ENCODE measurements around the gene ANXA11.
"Not testable (repeated sequence)": the region's sequence is repeated elsewhere in the genome, so short reads cannot be mapped to it uniquely, and the experiment has no call there.

ANXA11 gene

GRCh38 chr10:80207768-80208370, 2.5 kb upstream of the ANXA11 start:
- DNase-seq (ENCODE audit: low read depth) = no peak

- no peak for DNase-seq (ENCODE audit: low read depth)
These were observed 929 bp upstream of the ANXA11 start for GRCh38 chr10:80206277-80206655.

DNA sequence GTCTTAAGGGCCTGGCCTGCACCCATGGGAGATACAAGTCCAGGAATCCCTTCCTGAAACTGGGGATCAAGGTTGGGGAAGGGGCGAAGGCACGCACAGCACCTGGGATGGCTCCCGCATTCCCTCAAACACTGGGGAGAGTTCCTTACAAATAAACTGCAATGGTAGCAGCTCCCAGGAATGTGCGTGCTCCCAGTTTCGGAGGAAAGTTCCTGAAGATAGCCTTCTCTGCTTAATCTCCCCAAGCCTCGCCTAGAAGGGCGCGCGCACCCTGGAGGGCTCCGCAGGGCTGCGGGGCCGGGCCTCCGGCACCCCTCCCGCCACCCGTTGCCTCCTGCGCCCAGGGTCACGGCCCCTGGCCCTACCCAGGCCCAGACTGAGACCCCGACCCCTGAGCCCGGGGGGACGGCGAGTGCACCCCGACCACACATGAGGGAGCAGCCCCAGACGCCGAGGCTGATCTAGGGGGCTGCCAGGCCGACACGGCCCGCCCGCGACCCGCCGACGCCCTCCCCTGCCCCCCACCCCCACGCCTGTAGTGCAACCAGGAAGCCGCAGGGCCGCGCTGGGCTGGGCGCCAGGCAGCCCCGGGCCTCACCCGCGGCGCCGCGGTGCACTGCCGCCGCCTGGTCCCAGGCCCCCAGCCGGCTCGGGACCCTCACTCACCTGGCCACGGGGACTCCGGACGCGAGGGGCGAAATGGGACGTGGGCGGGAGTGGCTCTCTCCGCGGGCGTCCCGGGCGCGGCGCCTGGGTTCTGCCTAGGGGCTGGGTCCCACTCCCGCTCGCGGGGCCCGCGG, 460 bp downstream of the ANXA11 start:
- DNase-seq (ENCODE audit: low read depth) = peak; percentile 31

- DNase-seq (ENCODE audit: low read depth) = peak; percentile 36
These were observed 1.3 kb downstream of the ANXA11 start for GRCh38 chr10:80203835-80204676.

- DNase-seq (ENCODE audit: low read depth) = peak; percentile 93
These were observed 2.2 kb downstream of the ANXA11 start for GRCh38 chr10:80202934-80203834.

- not testable (repeated sequence) for DNase-seq (ENCODE audit: low read depth)
These were observed 2.8 kb downstream of the ANXA11 start for GRCh38 chr10:80202530-80202929.

DNA sequence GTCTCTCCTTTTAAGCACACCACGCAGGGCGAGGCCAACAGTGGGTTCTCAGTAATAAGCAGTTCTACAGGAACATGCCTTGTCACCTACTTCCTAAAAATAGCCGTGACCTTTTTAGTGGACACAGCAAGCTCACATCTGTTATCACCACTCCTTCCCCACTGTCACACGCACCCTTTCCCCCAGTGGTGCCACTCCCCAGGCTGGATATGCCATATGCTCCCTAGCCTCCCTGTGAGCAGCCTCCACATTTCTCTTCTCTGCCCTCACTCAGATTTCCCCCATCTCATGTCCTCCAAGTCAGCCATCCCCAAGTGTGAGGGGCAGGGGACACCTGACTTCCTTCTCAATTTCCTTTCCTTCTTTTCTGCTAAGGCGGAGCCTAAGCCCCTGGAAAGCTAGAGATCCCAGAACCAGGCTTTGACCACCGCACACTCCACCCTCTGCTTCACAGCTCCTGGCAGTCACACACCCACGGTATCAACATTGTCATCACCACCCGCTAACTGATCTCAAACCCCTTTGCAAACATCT, 3.7 kb downstream of the ANXA11 start:
- DNase-seq (ENCODE audit: low read depth) = no peak

GRCh38 chr10:80200687-80201086, 4.7 kb downstream of the ANXA11 start:
- no peak for DNase-seq (ENCODE audit: low read depth)

DNA sequence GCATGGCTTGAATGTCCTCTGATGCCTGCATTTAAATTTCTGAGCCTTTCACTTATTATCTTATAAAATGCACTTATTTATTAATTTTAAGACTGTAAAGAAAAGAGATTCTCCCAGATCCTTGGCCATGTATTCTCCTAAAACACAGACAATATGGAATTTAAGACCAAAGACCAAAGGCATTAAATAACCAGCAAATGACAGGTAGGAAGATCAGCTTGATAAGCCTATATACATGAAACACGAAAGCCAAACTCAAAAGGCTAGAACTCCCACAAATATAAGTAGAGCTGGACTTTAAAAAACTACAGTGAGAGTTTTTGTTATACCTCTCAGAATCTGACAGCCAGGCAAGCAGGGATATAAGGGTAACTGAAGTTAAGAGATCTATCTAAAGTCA, 5.1 kb downstream of the ANXA11 start:
- DNase-seq (ENCODE audit: low read depth) = no peak

GRCh38 chr10:80199828-80200227, 5.5 kb downstream of the ANXA11 start:
- DNase-seq (ENCODE audit: low read depth) = peak; percentile 89

DNA sequence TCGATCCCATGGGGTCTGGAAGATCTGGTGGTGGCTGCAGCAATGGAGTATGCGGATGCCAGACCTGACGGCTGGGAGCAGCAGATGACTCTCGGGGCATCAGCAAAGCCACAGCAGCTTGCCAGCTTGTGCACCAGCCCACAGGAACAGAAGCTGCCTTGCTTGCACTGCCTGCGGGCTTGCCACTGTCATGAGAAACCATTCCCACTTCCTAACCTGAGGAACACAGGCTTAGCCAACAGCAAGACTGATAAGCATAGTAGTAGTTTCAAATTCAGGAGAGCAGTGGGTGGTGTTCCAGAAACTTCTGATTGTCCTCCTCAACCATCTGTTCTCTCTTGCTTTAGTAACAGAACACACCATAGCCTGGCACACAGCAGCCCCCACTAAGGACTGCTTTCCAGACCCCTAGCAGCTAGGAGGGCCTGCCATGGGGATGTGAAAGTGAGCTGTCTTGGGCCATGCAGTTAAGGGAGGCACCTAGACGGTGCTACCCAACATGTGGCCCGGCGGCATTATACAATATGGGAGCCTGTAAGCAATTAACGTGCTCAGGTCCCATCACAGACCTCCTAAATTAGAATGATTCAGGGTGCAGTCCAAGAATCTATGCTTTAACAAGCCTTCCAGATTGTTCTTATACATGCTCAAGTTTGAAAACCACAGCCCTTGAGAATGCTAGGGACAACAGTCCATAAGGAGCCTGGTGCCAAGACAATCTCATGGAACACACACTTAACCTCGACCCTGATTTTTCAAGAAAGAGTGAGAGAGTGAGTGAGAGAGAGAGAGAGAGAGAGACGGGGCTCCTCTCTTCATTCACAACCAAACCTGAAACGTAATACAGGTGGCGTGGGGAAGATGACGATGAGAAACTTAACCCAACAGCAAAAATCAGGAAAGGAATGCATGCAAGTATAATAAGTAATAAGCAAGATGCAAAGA, 7.1 kb downstream of the ANXA11 start:
- DNase-seq (ENCODE audit: low read depth) = no peak

DNA sequence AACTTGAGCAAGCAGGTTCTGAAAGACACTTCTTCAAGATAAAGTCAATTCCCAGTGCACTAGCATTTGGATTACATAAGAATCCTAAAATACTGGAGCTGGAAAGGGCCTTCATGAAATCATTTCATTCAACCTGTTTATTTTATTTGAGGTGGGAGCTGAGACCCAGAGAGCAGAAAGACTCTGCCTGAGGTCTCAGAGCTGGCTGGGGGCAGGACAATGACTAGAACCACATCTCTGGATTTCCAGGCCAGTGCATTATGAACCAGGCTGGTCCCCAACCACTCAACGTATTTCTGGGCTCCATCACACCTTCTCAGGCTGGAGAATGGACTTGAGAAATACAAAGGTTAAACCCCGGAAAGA, 8.4 kb downstream of the ANXA11 start:
- DNase-seq (ENCODE audit: low read depth) = no peak

DNA sequence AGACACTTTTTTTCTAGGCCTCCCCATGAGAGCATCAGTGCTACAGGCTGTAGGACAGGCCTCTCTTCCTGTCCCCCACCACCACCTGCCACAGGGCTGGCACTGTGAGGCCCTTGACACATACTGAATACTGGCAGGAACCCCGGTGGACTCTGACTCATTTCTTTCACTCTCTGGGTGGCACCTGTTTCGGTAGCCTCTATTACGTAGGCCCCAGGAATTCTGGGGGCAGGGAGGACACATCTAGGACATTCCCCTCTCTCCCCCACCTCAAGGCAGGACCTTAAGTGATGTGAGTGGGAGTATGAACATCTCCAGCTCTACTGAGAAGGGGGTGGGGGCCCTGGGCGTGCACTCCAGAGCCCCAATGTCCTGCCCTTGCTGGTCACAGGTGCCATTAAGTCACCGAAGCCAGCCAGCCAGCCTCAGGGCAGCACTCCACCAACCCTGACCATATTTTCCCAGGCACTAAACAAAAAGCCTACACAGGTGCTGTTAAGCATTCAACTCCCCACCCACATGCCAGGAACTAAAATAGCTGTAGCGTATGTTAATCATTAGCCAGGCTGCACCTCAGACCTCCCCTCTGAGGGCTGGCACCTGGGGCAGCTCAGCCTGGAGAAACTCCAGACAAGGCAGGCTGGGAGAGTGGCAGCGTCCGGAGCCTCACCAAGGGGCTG, 8.9 kb downstream of the ANXA11 start:
- DNase-seq (ENCODE audit: low read depth) = peak; percentile 63

DNA sequence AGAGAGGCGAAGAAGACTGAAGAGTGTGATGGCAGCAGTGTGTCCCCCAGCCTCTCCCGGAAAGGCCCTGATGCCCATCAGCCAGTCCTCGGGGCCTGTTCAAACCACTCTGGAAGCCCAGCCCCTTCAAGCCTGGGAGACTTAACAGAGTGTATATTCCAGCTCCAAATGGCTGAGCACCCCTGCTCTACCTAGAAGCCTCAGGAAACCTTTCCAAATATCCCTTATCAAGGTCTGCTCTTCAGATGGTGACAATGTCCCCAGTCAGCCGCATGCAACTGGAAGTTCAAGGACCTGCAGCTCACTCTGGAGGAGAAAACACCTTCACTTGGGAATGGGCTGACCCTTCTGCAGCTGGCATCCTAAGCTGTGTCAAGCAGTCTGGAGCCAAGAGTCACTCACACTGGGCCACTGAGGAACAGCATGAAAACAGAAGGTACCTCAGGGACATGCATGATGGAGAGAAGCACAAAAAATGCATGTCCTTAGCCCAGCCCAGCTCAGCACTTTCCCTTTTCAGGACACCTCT, 10.2 kb downstream of the ANXA11 start:
- DNase-seq (ENCODE audit: low read depth) = no peak

DNA sequence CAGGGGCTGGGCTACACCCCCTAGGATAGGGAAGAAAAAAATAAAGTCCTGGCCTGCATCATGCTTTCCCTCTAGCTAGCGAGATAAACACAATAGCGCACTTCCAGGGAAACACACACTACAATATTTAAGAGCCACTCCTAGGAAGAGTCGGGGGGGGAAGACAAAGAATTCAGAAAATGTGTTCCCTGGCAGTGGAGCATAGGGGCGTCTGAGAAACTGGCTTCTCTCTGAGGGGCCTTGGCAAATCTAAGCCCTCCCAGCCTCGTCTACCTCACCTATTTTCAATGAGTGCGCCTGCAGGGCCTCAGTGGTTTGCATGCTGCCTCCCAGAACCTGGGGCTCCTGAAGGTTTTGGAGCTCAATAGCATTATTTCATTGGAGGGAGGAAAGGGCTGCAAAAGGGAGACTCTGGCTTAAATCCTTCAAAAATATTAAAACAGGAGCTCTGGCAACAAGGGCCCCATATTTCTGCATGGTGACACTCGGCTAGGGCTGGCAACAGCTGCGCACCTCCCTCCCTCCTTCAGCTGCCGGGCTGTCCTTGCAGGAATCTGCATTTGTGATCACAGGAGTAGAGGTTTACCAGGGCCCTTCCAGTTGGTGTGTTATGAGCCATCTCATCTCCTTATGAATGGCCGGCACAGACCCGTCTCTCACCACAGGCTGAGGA, 10.8 kb downstream of the ANXA11 start:
- no peak for DNase-seq (ENCODE audit: low read depth)

DNA sequence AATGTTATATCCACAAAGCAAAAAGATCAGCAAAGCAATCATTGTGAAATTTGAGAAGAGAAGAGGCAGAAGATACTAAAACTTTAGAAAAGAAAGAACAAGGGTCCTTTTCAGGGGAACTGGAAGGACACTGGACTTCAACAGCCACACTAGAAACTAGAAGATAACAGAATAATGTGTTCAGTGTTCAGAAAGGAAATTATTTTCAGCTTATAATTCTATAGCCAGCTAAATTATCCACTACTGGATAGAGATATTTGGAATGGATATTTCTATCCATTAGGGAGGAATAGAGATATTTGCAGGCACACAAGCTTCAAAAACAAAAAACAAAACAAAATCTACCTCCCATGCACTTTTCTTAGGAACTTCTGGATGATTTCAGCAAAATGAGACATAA, 12.8 kb downstream of the ANXA11 start:
- no peak for DNase-seq (ENCODE audit: low read depth)

DNA sequence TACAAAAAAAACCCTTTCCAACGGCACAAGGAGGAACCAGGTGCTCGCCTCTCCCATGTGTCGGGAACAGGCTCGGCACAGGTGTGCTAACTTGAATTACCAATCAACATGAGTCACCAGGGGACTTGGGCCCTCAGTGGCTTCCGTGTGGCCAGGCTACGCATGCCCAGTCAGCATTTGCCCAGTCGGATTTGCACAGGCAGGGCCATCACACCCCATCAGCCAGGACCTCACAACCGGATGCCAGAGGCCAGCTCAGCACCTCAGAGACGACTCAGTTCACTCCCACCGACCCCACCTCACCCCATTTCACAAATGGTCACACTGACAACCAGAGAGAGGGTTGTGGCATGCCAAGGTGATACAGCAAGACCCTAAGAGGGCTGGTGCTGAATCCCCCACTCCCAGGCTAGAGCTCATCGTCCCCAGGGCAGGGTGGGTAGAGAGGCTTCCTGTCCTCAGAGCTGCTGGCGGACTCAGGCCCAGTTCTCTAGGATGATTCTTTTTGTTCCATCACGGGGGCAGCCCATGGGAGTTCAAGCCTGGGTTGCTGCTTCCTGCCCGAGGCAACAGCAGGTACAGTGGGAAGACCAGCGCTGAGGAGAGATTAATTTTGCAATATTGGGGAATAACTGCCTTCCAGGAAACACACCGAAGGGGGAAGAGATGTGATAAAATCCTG, 13.6 kb downstream of the ANXA11 start:
- no peak for DNase-seq (ENCODE audit: low read depth)

- no peak for DNase-seq (ENCODE audit: low read depth)
These were observed 16.6 kb downstream of the ANXA11 start for GRCh38 chr10:80188713-80189112.
